HG03432 (cell line): Measurements from ENCODE around the gene HDLBP.

ENCODE experiments used
- ATAC-seq: cut with Tn5 transposase; IDR thresholded peaks from one replicate; pipeline ENCODE4 v1.9.1; 2021; ENCODE audit warnings: mild to moderate bottlenecking, moderate library complexity; ENCODE audit not compliant: unreplicated experiment

The HDLBP gene

DNA sequence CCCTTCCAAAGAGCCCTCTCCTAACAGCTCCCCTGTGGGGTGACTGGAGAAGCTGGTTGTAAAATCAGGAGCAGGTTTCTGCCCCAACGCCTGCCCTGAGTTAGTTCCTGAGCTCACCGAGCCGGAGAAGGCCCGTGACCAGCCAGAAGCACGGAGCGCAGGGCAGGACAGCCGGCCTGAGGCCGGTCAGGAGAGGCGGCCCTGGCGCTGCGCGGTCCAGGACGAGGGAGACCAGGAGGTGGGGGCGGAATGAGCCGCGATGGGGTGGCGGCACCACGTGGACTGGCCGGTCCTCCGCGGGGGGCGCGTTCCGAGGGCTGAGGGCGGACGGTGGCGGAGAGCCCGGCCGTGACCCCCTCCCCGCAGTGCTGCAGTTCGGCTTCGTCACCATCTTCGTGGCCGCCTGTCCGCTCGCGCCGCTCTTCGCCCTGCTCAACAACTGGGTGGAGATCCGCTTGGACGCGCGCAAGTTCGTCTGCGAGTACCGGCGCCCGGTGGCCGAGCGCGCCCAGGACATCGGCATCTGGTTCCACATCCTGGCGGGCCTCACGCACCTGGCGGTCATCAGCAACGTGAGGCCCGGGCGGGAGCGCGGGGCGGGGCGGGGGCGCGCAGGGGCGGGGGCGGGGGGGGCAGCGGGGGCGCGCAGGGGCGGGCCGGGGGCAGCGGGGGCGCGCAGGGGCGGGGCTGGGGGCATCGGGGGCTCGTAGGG, 98.0 kb downstream of the HDLBP start:
- ATAC-seq: peak; percentile 60

GRCh38 chr2:241216211-241216761, 99.2 kb downstream of the HDLBP start:
- ATAC-seq: no peak

GRCh38 chr2:241215421-241215820, 100.1 kb downstream of the HDLBP start:
- ATAC-seq: no peak

GRCh38 chr2:241214766-241215165, 100.7 kb downstream of the HDLBP start:
- no peak for ATAC-seq

- ATAC-seq: no peak
These were observed 101.3 kb downstream of the HDLBP start for GRCh38 chr2:241214209-241214608.

GRCh38 chr2:241213567-241213966, 101.9 kb downstream of the HDLBP start:
- ATAC-seq: no peak

- no peak for ATAC-seq
These were observed 102.4 kb downstream of the HDLBP start for GRCh38 chr2:241213041-241213440.

DNA sequence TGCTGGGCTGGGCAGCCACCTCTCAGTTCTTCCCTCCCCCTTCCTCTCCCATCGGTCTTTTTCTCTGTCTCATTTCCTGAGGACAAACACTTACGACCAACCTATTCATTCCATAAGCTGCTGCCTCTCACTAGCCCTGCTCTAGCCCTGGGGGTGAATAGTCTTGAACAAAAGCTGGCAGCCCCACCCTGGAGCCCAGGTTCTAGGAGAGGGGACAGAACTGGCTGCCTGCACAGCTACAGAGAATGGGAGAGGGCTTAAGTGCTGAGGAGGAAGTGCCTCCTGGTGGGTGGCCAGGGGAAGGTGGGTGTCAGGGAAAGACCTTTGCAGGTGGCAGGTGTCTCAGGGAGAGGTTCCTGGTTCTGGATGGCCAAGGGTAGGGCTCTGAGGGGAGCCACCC, 104.2 kb downstream of the HDLBP start:
- ATAC-seq: no peak

- ATAC-seq: no peak
These were observed 106.2 kb downstream of the HDLBP start for GRCh38 chr2:241209271-241209670.

DNA sequence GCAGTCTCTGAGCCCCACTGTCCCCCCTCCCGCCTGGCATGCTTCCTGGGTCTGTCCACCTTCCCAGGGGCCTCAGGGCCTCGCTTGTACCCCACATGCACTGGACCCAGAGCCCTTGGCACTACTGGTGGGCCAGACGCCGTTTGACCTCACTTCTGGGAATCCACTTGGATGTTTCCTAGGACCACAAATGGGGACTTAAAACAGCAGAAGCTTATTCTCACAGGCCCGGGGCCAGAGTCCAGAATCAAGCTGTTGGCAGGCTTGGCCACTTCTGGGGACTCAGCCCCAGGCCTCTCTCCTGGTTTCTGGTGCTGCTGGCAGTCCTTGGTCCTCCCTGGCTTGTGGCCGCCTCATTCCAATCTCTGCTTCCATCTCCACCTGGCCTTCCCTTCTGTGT, 107.4 kb downstream of the HDLBP start:
- ATAC-seq: no peak

DNA sequence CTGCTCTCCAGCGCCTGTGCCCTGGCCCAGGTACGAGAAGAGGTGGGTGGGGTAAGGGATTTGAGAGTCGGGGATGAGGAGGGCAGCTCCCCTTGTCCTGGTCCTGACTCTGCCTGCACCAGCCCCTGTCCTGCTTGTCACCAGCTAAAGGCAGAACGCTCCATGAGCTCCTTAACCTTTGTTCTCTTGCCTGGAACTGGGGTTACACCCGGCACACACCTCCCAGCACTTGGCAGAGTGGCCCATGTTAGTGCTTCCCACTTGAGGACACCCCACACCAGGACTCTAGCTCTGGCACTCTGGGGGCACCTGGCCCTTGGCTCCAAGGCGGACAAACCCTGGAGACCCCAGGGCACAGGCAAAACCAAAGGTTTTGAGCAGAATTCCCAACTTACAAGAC, 107.8 kb downstream of the HDLBP start:
- no peak for ATAC-seq

GRCh38 chr2:241207151-241207550, 108.3 kb downstream of the HDLBP start:
- no peak for ATAC-seq

GRCh38 chr2:241205086-241205485, 110.4 kb downstream of the HDLBP start:
- no peak for ATAC-seq

- ATAC-seq: no peak
These were observed 111.0 kb downstream of the HDLBP start for GRCh38 chr2:241204490-241204889.

DNA sequence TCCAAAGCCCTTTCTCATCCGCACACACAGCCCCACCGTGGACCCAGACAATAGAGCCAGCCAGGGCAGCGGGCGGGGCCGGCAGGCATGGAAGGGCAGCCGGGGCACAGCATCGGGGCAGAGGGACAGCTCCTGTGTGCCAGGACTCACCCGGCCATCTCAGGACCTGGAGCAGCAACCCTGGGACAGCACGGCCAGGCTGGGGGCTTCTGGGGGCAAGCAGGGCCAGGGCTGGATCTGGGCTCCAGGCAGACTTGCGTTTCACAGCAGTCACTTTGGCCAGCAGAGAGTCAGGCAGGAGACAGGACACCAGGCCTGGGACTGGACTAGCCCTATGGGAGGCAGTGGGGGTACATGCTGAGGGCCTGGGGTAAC, 111.5 kb downstream of the HDLBP start:
- ATAC-seq: no peak

DNA sequence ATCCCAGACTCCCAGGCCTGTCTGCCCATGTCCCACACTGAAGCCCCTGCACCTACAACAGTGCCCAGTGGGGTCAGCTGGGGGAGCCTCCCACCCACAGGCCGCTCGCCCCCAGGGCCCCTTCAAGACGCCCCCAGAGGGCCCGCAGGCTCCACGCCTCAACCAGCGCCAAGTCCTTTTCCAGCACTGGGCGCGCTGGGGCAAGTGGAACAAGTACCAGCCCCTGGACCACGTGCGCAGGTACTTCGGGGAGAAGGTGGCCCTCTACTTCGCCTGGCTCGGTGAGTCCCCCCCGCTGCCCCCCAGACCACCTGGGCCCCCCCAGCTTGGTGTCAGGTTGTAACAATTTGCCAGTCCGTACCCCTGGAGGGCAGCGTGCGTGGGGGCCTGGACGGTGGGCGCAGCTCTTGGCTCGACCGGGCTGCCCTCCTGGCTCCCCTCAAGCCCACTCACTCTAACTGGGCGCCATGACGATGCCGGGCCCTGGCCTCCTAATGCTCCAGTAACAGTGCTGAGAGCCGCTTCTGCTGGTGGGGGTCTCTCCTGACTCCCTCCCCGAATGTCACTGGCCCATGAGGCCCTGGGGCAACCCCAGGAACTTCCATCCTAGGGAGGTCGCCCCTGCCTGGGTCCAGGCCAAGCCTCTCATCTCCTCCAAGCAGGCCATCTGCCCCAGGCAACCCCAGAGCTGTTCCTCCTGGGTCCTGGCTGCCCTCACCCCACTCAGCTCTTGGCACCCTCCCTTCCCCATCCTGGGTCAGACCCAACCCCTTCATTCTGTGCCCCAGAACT, 112.1 kb downstream of the HDLBP start:
- ATAC-seq: no peak

DNA sequence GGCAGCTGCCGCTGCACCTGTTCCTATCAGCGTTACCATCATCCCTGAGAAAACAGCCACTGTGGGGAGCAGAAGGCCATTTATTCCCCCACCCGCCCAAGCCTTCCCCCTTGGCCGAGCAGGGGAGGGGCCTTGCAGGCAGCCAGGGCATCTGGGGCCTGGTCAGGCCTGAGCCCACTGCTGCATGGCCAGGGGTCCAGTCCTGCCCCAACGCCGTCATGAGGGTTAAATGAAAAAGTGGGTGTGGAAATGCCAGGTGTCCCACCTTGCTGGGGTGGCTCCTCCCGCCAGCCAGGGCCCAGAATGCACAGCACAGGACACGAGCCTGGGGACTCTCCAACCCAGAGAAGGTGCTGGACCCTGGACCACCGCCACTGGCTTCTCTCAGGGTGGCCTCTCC, 112.8 kb downstream of the HDLBP start:
- ATAC-seq: no peak

GRCh38 chr2:241202268-241202585, 113.2 kb downstream of the HDLBP start:
- ATAC-seq: no peak

GRCh38 chr2:241201445-241202267, 113.8 kb downstream of the HDLBP start:
- no peak for ATAC-seq

- no peak for ATAC-seq
These were observed 114.6 kb downstream of the HDLBP start for GRCh38 chr2:241200822-241201395.
